HEK293 (cell line): ENCODE measurements around the gene TPCN2.

Source experiments
- CTCF ChIA-PET: fragments of 350-600 bp; formaldehyde crosslinking; extraction: SDS; loops from one replicate; lab custom pipeline; 2021; ENCODE audit warnings: antibody characterized with exemption; lab: Yijun Ruan, JAX
- POLR2A ChIA-PET: fragments of 300-600 bp; formaldehyde crosslinking; extraction: SDS; loops from one replicate; lab custom pipeline; 2020; ENCODE audit warnings: antibody characterized with exemption, inconsistent platforms; lab: Yijun Ruan, JAX
- H3K27ac ChIP-seq: fragments of 200-500 bp; sonication (Bioruptor generic); 2 replicates; pipeline ENCODE4 v1.5.1; 2014; ENCODE audit warnings: low read depth, low read length, control low read depth, inconsistent platforms; ENCODE audit errors: extremely low read depth
- H3K36me3 ChIP-seq, 2 experiments: fragments of 200-500 bp in 1 of 2; sonication (Bioruptor generic) in 1 of 2; 1 replicate in 1 of 2; 2 replicates in 1 of 2; pipeline ENCODE4 v1.5.1; 2014 to 2017; ENCODE audit warnings: inconsistent platforms in 2 of 2, low read length in 2 of 2; ENCODE audit not compliant: control insufficient read depth in 2 of 2, insufficient read depth in 1 of 2
- H3K4me1 ChIP-seq: fragments of 200-500 bp; sonication (Bioruptor generic); 2 replicates; pipeline ENCODE4 v1.5.1; 2014; ENCODE audit warnings: mild to moderate bottlenecking, low read length, inconsistent platforms; ENCODE audit not compliant: control insufficient read depth, insufficient read depth
- H3K4me3 ChIP-seq: 2 replicates; pipeline ENCODE4 v1.5.1; 2011; ENCODE audit warnings: low read depth, mild to moderate bottlenecking, control low read depth, low read length, moderate library complexity
- H3K9me3 ChIP-seq: fragments of 200-500 bp; sonication (Bioruptor generic); 2 replicates; pipeline ENCODE4 v1.5.1; 2014; ENCODE audit warnings: low read depth, low read length, inconsistent platforms; ENCODE audit not compliant: control insufficient read depth, insufficient read depth
- GFI1B ChIP-seq: fragments of 450-650 bp; formaldehyde crosslinking; IDR thresholded peaks from 2 replicates; pipeline ENCODE4 v1.5.1; 2016; ENCODE audit warnings: missing biosample characterization, missing genetic modification characterization
- MZF1 ChIP-seq: fragments of 450-650 bp; formaldehyde crosslinking; IDR thresholded peaks from 2 replicates; pipeline ENCODE4 v1.5.1; 2017; ENCODE audit warnings: missing biosample characterization, missing genetic modification characterization, borderline replicate concordance
- PRDM1 ChIP-seq: fragments of 450-650 bp; formaldehyde crosslinking; IDR thresholded peaks from 2 replicates; pipeline ENCODE4; 2016; ENCODE audit warnings: missing biosample characterization, missing genetic modification characterization
- YY2 ChIP-seq: fragments of 450-650 bp; formaldehyde crosslinking; IDR thresholded peaks from 2 replicates; pipeline ENCODE4 v1.5.1; 2016; ENCODE audit warnings: missing biosample characterization, missing genetic modification characterization
- ZBTB21 ChIP-seq: fragments of 450-650 bp; formaldehyde crosslinking; IDR thresholded peaks from 2 replicates; pipeline ENCODE4 v1.5.1; 2017; ENCODE audit warnings: missing biosample characterization, missing genetic modification characterization
- ZNF138 ChIP-seq: fragments of 450-650 bp; formaldehyde crosslinking; IDR thresholded peaks from 2 replicates; pipeline ENCODE4 v1.5.1; 2016; ENCODE audit warnings: missing biosample characterization, missing genetic modification characterization, borderline replicate concordance
- ZNF140 ChIP-seq: fragments of 450-650 bp; formaldehyde crosslinking; IDR thresholded peaks from 2 replicates; pipeline ENCODE4 v1.5.1; 2016; ENCODE audit warnings: missing biosample characterization, missing genetic modification characterization
- ZNF223 ChIP-seq: fragments of 450-650 bp; formaldehyde crosslinking; IDR thresholded peaks from 2 replicates; pipeline ENCODE4 v1.5.1; 2016; ENCODE audit warnings: missing biosample characterization, missing genetic modification characterization
- ZXDB ChIP-seq: fragments of 450-650 bp; formaldehyde crosslinking; IDR thresholded peaks from 2 replicates; pipeline ENCODE4 v1.5.1; 2016; ENCODE audit warnings: missing biosample characterization, missing genetic modification characterization
- TF ChIP-seq, protein P1 (sequence below): fragments of 450-650 bp; formaldehyde crosslinking; IDR thresholded peaks from 2 replicates; pipeline ENCODE4 v1.5.1; 2016; ENCODE audit warnings: missing biosample characterization, missing genetic modification characterization
- TF ChIP-seq, protein P2 (sequence below): fragments of 450-650 bp; formaldehyde crosslinking; IDR thresholded peaks from 2 replicates; pipeline ENCODE4 v1.5.1; 2016; ENCODE audit warnings: missing biosample characterization, missing genetic modification characterization, low read depth
- TF ChIP-seq, protein P3 (sequence below): fragments of 450-650 bp; formaldehyde crosslinking; IDR thresholded peaks from 2 replicates; pipeline ENCODE4 v1.5.1; 2016; ENCODE audit warnings: missing biosample characterization, missing genetic modification characterization
- TF ChIP-seq, protein P4 (sequence below): fragments of 450-650 bp; formaldehyde crosslinking; IDR thresholded peaks from 2 replicates; pipeline ENCODE4 v1.5.1; 2016; ENCODE audit warnings: missing biosample characterization, missing genetic modification characterization
- TF ChIP-seq, protein P5 (sequence below): fragments of 450-650 bp; formaldehyde crosslinking; IDR thresholded peaks from 2 replicates; pipeline ENCODE4 v1.5.0; 2017; ENCODE audit warnings: missing biosample characterization, missing genetic modification characterization, borderline replicate concordance

The TPCN2 gene

DNA sequence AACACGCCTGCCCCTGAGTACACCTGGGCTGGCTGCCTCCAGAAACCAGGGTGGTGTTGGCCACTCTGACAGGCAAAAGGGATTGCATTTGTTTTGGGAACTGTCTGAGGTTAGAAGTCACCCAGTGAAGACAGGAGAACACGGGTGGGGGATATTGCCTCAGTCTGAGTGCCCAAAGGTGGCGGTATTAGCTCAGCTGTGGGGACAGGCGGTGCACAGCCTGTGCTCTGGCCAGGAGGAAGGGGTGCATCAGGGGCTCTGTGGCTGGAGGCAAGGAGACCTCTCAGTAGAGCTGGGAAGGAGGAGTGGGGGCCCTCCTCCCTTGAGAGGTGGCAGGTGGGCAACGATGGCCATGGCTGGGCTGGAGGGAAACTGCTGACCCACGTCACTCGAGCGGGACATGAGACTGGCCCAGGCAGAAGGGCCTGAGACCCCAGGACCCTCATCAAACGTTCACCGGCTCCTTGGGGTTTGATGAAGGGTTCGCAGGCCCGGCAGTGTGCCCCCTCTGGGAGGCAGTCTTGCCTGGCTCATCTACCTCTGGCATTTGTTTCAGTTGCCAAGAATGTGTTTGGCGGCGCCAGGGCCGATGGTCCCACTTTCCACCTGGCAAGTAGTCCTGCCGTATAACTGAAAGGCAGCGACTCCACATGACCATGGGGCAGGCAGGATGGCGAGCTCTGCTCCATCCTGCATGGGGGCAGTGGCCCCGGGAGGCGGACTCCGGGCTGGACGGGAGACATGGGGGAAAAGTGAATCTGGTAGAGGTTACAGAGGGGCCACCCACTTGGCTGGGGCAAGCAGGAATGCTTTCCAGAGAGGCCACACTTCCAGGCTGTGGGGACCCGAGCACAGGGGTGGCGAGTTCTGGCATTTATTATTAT is 54.2 kb downstream of the TPCN2 start (continued):
- TF ChIP-seq, protein P1, sequence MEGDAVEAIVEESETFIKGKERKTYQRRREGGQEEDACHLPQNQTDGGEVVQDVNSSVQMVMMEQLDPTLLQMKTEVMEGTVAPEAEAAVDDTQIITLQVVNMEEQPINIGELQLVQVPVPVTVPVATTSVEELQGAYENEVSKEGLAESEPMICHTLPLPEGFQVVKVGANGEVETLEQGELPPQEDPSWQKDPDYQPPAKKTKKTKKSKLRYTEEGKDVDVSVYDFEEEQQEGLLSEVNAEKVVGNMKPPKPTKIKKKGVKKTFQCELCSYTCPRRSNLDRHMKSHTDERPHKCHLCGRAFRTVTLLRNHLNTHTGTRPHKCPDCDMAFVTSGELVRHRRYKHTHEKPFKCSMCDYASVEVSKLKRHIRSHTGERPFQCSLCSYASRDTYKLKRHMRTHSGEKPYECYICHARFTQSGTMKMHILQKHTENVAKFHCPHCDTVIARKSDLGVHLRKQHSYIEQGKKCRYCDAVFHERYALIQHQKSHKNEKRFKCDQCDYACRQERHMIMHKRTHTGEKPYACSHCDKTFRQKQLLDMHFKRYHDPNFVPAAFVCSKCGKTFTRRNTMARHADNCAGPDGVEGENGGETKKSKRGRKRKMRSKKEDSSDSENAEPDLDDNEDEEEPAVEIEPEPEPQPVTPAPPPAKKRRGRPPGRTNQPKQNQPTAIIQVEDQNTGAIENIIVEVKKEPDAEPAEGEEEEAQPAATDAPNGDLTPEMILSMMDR (tag by site-specific recombination) = no peak
- no peak for TF ChIP-seq ZNF223 (tag by site-specific recombination)
- TF ChIP-seq, all 188 proteins: peak for 0

DNA sequence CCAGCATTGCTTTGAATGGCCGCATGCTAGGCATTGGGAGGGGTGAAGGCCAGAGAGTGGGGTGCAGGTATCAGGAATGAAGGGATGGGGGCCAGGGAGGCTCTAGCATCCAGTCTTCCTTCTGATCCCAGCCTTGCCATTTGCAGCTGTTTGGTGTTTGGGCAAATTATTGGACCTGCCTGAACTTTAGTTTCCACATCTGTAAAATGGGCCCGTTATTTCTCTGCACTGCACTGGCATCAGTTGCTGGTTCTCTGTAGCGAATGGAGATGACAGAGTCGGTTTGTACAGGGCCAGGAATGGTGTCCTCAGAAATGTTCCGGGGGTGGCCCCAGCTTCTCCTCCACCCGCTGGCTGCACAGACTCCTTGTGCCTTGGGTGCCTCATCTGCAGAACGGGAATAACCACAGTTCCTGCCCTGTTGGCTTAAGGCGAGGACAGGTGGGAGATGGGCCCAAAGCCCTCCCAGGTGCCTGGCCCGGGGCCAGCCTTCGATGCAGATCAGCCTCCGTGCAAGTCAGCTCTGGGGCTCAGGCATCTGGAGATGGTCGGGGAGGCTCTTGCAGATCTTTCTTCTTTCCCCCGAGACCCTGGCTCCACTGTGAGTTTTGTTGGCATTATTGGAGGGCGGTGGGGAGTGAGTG is 55.6 kb downstream of the TPCN2 start:
- Histone ChIP-seq H3K36me3 (no peaks in the 10 kb centered on the region), H3K9me3 (no peaks in the 10 kb centered on the region), H3K4me3 (no peak overlapping the region), H3K4me1 (no peaks in the 10 kb centered on the region), H3K27ac (no peak overlapping the region)
- no peak for TF ChIP-seq ZNF138
- no peak for TF ChIP-seq YY2 (tag by site-specific recombination)
- TF ChIP-seq GFI1B (tag by site-specific recombination) = no peak
- TF ChIP-seq, protein P2, sequence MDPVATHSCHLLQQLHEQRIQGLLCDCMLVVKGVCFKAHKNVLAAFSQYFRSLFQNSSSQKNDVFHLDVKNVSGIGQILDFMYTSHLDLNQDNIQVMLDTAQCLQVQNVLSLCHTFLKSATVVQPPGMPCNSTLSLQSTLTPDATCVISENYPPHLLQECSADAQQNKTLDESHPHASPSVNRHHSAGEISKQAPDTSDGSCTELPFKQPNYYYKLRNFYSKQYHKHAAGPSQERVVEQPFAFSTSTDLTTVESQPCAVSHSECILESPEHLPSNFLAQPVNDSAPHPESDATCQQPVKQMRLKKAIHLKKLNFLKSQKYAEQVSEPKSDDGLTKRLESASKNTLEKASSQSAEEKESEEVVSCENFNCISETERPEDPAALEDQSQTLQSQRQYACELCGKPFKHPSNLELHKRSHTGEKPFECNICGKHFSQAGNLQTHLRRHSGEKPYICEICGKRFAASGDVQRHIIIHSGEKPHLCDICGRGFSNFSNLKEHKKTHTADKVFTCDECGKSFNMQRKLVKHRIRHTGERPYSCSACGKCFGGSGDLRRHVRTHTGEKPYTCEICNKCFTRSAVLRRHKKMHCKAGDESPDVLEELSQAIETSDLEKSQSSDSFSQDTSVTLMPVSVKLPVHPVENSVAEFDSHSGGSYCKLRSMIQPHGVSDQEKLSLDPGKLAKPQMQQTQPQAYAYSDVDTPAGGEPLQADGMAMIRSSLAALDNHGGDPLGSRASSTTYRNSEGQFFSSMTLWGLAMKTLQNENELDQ = no peak
- no peak for TF ChIP-seq ZBTB21 (tag by site-specific recombination)
- TF ChIP-seq, protein P3, sequence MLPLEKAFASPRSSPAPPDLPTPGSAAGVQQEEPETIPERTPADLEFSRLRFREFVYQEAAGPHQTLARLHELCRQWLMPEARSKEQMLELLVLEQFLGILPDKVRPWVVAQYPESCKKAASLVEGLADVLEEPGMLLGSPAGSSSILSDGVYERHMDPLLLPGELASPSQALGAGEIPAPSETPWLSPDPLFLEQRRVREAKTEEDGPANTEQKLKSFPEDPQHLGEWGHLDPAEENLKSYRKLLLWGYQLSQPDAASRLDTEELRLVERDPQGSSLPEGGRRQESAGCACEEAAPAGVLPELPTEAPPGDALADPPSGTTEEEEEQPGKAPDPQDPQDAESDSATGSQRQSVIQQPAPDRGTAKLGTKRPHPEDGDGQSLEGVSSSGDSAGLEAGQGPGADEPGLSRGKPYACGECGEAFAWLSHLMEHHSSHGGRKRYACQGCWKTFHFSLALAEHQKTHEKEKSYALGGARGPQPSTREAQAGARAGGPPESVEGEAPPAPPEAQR = no peak
- no peak for TF ChIP-seq ZXDB (tag by site-specific recombination)
- TF ChIP-seq PRDM1 (tag by site-specific recombination) = no peak
- no peak for TF ChIP-seq MZF1 (tag by site-specific recombination)
- TF ChIP-seq, protein P4, sequence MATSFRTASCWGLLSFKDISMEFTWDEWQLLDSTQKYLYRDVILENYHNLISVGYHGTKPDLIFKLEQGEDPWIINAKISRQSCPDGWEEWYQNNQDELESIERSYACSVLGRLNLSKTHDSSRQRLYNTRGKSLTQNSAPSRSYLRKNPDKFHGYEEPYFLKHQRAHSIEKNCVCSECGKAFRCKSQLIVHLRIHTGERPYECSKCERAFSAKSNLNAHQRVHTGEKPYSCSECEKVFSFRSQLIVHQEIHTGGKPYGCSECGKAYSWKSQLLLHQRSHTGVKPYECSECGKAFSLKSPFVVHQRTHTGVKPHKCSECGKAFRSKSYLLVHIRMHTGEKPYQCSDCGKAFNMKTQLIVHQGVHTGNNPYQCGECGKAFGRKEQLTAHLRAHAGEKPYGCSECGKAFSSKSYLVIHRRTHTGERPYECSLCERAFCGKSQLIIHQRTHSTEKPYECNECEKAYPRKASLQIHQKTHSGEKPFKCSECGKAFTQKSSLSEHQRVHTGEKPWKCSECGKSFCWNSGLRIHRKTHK = no peak
- TF ChIP-seq ZNF140 (tag by site-specific recombination) = no peak
- TF ChIP-seq, protein P5, sequence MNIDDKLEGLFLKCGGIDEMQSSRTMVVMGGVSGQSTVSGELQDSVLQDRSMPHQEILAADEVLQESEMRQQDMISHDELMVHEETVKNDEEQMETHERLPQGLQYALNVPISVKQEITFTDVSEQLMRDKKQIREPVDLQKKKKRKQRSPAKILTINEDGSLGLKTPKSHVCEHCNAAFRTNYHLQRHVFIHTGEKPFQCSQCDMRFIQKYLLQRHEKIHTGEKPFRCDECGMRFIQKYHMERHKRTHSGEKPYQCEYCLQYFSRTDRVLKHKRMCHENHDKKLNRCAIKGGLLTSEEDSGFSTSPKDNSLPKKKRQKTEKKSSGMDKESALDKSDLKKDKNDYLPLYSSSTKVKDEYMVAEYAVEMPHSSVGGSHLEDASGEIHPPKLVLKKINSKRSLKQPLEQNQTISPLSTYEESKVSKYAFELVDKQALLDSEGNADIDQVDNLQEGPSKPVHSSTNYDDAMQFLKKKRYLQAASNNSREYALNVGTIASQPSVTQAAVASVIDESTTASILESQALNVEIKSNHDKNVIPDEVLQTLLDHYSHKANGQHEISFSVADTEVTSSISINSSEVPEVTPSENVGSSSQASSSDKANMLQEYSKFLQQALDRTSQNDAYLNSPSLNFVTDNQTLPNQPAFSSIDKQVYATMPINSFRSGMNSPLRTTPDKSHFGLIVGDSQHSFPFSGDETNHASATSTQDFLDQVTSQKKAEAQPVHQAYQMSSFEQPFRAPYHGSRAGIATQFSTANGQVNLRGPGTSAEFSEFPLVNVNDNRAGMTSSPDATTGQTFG (tag by site-specific recombination) = no peak
- POLR2A ChIA-PET = no interaction called here
- CTCF ChIA-PET = interaction anchor here (5.6 to 5.7 kb wide), 2 partner anchors 540 to 565 kb away, joined by 52 to 54 read pairs; no protein-coding TSS in a partner anchor
